GM10266 (cell line): Measurements from ENCODE around the gene LGSN.
A peak's percentile ranks its signal among the peaks of the same experiment; 100 is the strongest.

Source experiments
- DNase-seq: peaks from one replicate; pipeline ENCODE4 v3.0.0; 2012; ENCODE audit errors: extremely low spot score
- CTCF ChIP-seq: IDR thresholded peaks from 2 replicates; pipeline ENCODE4 v1.5.1; 2012; ENCODE audit warnings: mild to moderate bottlenecking, low read depth; ENCODE audit not compliant: control insufficient read depth, insufficient read depth; ENCODE audit errors: missing control alignments

Gene LGSN

GRCh38 chr6:63322981-63323380, 3.2 kb upstream of the LGSN start:
- DNase-seq: no peak
- TF ChIP-seq CTCF: no peak

GRCh38 chr6:63321821-63322220, 2.0 kb upstream of the LGSN start:
- no peak for TF ChIP-seq CTCF
- no peak for DNase-seq

GRCh38 chr6:63317641-63318040, 2.1 kb downstream of the LGSN start:
- TF ChIP-seq CTCF: no peak
- DNase-seq: no peak

- no peak for DNase-seq
- TF ChIP-seq CTCF: no peak
Measured at GRCh38 chr6:63316113-63316512, 3.7 kb downstream of the LGSN start.

- no peak for DNase-seq
- TF ChIP-seq CTCF: no peak
Measured at GRCh38 chr6:63313111-63313510, 6.7 kb downstream of the LGSN start.

GRCh38 chr6:63307581-63308246, 12.1 kb downstream of the LGSN start:
- peak; percentile 47 for DNase-seq
- peak; percentile 64 for TF ChIP-seq CTCF

GRCh38 chr6:63306420-63306819, 13.4 kb downstream of the LGSN start:
- TF ChIP-seq CTCF: no peak
- no peak for DNase-seq
